Stimulated activated CD4-positive, alpha-beta T cell treated with anti-CD3 and anti-CD28 coated beads, Interleukin-1b, Interleukin-23, amount 100 ng/mL, for 1 hour (primary cell): ENCODE data around the gene PI4KA.
"Not testable (repeated sequence)": the region's sequence is repeated elsewhere in the genome, so short reads cannot be mapped to it uniquely, and the experiment has no call there.

Experiments used
- DNase-seq, 2 donors: peaks; one replicate each; pipeline ENCODE4 v3.0.0-alpha.2; 2020; ENCODE audit warnings: low read depth in 2 of 2

Gene PI4KA

DNA sequence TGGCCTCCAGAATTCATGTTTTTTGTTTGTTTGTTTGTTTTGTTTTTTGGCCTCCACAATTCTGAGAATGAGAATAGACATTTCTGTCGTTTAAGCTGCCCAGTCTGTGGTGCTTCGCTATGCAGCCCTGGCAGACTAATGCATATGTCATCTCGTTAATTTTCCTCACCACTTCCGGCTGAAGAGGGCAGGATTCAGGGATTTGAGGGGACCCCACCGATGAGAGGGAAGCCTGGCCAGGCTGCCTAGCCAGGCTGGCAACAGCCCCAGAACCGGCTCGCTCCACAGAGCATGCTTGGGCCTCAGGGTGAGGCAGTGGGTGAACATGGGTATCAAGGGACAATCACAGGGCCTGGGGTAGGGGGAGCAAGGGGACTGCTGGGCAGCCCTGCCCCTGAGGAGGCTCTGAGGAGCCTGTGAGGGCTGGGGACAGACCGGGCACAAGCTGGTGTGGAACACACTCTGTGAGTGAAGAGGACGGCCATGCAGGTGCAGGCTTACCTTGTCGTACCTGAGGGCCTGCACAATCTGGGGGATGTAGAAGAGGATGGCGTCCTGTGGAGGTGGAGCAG is 132.5 kb downstream of the PI4KA start:
- DNase-seq: no peak

DNA sequence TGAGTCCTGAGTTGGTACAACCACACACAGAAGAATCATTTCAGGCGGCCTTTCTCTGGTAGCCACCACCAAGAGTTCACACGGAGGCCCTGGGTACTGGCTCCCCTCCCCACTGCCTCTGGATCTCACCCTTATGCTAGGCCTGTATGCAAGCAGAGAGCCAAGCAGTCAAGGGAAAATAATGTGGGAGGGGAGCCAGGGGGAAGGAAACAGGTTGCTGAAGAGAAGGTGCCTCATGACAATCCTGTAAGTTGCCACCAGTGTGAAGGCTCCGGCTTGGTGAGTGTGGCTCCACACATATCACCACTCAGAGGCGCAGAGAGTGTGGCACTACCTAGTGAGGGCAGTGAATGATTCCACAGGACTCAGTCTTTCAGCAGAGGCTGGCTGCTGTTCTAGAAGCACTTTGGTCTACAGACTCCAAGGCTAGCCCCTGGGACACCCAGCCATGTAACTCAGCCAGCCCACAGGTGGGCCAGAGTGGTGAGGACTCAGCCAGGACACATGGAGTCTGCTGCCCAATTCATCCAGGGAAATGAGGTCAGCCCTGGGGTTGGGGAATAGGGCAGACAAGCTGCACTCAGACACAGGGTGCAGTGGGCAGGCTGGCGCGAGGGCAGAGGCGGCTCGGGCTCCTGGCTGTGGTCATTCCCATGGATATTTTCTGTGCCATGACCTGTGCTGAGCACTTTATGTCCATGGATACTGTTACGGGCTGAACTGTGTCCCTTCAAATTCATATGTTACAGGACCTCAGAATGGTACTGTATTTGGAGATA is 133.7 kb downstream of the PI4KA start:
- no peak for DNase-seq

DNA sequence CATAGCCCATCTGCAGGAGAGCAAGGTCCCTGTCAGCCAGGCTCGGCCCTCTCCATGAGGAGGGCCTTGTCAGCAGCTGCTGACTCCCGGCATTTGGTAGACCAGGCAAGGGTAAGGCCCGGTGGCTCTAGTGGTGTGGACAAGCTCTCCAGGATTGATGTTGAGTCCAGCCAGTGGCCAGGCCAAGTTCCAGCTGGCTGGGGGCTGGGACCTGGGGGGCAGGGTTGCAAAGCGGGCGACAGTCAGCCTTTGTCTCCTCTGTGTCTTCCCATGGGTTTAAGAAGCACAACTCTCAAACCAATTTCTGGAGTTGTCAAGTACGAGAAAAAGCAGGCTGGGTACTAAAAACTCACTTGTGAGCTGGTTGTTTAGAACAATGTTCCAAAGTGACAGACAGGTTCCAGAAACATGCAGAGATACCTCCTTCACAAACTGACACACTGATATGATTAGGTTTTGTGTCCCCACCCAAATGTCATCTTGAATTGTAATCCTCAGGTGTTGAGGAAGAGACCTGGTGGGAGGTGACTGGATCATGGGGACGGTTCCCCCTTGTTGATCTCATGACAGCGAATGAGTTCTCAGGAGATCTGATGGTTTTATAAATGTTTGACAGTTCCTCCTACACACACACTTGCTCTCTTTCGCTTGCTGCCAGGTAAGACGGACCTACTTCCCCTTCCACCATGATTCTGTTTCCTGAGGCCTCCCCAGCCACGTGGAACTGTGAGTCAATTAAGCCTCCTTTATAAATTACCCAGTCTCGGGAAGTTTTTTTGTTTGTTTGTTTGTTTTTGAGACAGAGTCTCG is 137.0 kb downstream of the PI4KA start:
- DNase-seq: no peak

DNA sequence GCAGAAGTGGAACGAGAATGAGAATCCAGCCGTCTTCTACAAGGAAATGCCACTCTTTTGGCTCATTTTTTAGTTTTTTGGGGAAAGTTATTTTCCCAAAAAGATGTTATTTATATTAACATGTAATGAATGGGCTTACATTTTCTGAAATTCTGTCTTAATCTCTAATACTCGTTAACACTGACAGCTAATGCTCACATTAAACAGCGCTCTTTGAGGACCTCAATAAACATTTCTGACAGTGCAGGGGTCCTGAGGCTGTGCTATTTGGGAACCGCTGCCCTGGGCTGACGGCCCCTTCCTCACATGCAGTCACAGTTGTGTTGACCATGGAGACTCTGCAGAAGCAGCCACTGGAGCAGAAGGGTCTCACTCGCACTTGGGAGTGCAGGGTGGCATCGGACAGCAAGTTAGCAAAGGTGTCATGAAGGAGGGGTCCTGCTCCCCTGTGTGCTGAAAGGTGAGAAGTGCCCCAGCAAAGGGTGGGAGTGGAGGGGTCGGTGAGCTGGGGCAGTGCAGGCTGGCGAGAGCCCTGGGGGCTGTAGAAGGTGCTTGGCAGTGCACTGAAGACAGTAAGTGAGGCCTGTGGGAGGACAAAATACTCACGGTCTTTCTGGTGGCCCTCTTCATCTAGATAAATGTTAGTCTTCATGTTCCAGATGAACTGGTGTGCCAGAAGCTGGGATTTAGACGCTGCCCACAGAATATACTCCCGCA is 137.8 kb downstream of the PI4KA start:
- no peak for DNase-seq

DNA sequence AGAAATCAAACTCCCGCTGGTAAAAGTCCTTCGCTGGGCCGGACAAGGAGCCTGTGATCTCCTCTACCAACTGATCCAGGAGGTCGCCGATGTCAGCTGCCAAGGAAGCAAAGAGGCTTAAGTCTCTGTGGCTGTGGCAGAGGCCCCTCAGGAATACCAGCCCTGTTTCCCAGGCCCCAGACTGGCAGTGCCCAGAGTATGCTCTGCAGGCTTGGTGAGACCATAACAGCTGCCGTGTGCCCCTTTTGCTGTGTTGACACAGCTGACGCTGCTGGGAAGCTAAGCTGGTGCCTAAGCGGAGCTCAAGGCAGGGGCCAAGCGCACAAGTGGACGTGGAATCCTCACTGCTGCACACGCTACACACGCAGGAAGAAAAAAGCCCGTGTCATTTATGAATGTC is 139.9 kb downstream of the PI4KA start:
- not testable (repeated sequence) for DNase-seq

DNA sequence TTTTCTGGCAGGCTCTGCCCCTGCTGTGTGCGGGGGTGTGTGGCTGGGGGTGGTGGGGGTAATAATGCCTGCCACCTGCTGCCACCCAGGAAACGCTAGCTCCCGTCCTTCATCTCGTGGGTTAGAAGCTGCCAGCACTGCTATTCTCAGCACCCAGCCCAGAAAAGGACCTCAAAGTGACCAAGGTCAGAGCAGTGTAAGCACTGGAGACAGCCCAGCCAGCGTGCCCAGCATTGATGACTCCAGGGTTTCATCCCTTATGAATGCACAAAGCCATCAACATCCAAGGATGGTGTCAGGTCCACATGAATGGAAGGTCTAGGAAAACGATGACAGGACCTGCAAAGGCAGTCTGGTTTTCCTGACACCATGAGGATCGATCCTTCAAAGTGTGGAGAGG is 140.6 kb downstream of the PI4KA start:
- not testable (repeated sequence) for DNase-seq

DNA sequence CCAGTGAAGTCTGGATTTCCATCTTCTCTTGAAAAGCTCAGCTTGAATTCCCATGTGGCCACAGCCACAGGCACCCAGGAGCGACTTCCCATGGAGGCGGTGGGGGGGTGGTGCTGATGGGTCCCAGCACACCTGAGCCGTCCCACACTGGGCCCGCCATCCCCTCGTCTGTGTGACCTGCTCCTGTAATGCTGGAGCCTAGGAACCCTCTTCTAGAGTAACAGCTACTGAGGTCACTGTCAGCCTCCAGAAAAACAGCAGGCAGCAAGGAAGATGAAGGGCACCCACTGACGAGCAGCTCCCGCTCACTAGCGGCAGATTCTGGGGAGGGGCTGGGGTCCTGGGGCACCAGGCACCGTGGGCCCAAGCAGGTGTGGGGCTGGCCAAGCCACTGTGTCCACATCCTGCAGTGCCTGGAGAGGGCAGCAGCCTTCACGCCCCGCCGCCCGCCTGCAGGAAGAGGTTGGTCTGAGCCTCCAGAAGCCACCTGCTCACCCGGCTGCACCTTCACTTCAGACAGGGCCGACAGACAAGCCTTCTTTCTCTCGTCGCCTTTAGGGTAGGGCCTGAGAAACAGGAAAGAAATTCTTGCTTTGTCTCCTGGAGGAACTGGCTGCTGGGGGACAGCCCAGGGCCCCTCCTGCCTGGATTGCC is 141.3 kb downstream of the PI4KA start:
- not testable (repeated sequence) for DNase-seq

DNA sequence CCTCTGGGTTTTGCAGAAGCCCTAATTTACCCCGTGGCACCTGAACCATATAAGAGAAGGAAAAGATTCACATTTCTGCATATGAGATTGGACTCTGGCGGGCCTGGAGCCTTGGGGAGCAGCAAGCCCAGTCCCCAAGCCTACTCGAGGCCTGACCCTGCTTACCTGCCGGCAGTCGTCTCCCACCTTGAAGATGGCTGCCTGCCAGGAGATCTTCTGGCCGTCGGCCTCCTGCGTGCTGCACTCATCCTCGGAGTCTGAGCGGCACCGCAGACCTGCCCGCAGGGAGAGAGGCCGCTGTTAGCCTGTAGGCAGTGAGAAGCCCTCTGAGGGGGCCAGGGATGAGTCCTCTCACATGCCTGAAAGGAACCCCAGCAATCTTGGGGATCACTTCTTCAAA is 145.5 kb downstream of the PI4KA start:
- DNase-seq: not testable (repeated sequence)

DNA sequence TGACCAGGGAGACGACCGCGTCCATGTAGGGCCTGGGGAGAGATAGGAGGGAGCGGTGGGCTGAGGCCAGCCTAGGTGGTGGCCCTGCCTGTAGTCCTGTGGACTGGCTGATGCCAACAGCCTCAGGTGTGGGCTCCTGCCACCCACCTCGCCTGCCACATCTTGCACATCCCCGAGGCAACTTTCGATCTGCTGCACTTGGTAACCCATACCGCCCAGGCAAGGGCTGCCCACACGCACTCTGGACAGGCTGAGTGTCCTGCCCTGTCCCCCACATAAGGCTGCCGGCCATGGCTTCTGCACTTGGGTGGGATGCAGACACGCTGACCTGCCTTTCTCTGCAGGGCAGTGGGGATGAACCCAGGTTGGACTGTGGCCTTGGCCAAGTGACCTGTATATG is 148.6 kb downstream of the PI4KA start:
- not testable (repeated sequence) for DNase-seq

DNA sequence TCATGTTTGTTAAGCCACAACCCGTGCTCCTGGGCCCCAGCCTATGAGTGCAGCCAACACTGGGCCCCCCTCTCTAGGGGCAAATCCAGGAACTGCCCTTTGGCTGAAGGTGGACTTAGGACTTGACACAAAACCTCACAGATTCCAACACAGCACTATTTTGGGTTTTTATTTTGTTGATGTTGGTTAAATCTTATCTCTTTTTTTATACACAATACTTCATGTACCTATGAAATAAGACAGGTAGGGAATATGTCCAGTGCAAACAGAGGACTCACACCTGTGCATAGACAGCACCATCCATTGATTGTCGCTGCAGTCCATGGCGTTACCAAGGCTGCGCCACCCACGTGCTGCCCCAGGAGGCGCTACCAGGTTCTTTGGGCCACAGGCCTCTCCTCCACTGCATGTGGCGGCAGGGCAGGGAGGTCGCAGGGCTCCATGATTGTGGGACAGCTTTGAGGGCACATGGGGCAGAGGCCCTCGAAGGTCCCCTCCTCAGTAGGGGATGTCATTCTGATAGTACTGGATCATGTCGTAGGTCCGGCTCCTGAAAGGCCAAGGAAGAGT is 151.0 kb downstream of the PI4KA start:
- DNase-seq: not testable (repeated sequence)

DNA sequence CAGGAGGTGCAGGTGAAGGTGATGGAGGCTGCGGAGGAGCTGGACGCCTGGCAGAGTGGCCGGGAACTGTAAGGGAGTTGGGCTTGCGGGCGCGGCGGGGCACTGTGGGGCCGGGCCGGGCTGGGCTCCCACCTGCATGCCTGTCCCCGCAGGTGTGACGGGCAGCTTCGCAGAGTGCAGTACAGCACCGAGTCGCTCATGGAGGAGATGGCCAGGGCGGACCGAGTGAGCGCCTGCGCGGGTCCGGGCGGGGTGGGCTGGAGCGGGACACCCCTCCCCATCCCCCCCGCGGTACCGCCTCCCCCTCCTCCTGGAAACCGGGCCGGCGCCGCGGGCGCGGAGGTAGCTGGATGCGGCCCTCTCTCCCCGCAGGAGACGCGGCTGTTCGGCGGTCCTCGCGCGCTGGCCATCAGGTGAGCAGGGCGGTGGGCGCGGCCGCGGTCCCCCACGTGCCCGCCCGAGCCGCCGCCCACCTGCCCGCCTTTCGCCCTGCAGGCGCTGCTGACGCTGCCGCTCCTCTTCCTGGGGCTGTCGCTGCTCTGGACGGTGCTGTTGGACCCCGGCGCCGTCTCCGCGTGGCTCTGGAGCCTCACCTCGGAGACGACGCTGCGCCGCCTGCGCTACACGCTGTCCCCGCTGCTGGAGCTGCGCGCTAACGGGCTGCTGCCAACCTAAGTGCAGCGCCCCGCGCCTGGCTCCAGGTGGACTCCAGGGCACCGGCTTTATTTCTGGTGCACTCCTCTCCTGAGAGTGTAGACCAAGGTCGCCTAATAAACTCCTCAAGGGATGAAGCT is 154.6 kb downstream of the PI4KA start:
- DNase-seq: not testable (repeated sequence)

DNA sequence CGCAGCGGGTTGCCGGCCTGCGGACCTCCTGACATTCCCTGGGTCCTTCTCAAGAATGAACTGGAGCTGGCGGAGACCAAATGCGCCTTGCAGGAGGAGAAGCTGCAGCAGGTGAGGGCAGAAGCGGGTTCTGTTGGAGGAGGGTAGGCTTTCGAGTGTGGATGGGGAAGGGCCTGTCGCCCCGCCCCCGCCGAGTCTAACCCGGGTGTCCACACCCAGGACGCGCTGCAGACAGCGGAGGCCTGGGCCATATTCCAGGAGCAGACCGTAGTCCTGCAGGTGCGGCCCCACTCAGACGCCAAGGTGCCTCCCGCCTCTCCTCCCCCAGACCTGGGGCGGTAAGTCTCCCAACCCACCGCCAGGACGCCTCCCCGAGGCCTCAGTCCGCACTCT is 155.2 kb downstream of the PI4KA start:
- peak in 1 of 2 donors; percentile 41 for DNase-seq

DNA sequence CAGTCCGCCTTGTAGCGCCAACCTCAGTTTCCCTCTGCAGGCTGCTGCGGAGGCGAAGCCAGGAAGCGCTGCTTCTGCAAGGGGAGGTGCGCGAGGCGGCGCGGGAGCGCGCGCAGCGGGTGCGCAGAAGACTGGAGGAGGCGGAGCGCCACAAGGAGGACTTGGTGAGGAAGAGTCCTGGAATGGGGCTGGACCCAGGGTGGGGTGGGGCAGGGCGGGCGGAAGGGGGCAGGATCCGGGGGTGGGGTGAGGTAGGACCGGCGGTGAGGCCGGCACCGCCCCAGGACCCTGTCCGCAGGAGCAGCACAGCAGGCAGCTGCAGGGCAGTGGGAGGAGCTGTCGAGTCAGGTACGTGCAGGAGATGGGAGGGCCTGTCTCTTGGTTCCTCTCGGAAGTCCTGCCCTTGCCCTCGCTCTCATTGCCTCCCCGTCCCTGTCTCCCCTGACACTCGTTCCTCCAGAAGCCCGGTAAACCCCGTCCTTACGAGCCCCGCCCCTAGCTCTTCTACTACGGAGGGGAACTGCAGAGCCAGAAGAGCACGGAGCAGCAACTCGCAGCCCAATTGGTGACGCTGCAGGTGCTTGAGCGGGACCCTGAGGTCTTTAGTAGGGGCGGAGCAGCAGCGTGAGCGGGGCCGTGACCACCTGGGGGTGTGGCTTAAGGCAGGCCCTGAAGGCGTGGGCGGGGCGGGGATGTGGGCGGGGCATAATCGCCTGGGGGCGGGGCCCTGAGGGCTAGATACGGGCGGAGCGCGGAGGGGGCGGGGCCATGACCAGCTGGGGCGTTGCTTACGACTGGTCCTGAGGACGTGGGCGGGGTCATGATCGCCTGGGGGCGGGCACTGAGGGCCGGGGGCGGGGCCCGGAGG is 155.8 kb downstream of the PI4KA start:
- peak; percentile 96 to 99 for DNase-seq

DNA sequence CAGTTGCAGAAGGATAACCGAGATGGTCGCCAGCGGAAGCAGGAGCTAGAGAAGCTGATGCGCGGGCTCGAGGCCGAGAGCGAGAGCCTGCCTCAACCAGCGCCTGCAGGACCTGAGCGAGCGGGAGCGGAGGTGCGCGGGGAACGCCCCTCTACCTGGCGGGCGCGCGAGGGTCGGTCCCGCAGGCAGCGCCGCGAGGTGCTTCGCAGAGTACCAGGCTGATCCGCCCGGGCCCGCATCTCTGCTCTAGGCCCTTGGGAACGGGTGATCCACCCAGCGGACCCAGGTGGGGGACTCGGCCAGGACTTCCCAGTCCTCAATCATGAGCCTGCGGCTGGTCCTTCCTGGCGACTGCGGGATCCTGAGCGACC is 156.5 kb downstream of the PI4KA start:
- DNase-seq: not testable (repeated sequence)

DNA sequence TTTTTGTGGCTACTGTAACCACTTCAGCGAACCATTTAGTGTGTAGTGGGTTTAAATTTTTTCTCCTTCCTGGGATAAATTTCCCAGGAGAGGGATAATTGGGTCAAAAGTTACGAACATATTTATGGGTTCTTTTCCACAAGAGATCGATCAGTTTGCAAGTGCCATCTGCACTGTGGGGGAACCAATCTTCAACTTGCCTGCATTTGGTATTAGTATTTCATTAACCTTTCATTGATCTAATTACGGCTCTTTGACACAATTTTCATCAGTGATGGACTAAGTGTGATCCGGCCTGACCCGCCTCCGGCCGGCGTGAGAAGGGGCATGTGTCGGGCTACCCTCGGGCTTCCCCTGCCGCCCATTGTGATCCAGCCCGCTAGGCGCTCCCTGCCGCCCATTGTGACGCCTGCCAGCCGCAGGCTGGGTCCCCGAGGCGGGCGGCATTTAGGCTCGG is 156.9 kb downstream of the PI4KA start:
- DNase-seq: not testable (repeated sequence)

DNA sequence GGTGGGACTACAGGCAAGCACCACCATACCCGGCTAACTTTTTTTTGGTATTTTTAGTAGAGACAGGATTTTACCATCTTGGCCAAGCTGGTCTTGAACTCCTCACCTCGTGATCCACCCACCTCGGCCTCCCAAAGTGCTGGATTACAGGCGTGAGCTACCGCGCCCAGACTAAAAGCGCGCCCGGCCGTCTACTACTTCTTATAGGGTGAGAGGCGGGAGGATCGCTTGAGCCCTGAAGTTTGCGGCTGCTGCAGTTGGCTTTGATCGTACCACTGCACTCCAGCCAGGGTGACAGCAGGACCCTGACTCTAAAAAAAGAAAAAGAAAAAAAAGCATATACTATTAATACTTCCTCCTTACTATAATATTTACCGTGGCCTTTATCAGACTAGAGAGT is 158.3 kb downstream of the PI4KA start:
- DNase-seq: not testable (repeated sequence)

DNA sequence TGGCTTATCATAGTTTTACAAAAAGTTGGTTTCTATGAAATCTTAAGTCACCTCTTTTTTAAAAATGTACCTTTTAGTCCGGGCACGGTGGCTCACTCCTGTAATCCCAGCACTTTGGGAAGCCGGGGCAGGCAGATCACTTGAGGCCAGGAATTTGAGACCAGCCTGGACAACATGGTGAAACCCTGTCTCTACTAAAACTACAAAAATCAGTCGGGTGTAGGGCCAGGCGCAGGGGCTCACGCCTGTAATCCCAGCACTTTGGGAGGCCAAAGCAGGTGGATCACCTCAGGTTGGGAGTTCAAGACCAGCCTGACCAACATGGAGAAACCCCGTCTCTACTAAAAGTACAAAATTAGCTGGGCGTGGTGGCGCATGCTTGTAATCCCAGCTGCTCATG is 158.8 kb downstream of the PI4KA start:
- not testable (repeated sequence) for DNase-seq

DNA sequence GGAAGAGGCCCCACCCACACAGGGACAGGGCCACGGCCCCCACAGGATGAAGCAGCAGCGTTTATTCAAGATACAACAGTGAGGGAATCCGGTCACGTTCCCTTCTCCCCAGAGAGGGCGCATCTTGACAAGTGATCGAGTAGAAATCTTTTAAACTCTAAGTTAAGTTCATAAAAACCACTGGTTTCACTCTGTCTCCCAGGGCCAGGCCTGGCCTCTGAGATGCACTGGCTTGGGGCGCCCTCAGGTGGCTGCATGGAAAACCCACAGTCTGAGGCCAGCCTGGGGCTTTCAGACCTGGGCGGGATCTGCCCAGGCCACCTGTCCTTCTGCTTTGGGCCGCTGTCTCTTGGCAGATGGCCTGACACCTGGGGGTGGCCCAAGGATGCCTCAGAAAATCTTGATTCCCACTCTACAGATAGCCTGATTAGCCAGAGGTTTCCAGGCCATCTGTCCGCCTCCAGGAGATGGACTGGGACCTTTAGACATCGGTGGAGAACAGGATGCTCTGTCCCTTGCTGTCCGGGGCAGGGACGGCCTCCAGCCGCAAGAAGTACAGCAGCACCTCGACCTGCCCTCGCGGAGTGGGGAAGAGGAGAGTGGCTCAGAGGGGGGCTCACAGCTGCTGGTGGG is 161.0 kb downstream of the PI4KA start:
- DNase-seq: peak; percentile 57 to 58

DNA sequence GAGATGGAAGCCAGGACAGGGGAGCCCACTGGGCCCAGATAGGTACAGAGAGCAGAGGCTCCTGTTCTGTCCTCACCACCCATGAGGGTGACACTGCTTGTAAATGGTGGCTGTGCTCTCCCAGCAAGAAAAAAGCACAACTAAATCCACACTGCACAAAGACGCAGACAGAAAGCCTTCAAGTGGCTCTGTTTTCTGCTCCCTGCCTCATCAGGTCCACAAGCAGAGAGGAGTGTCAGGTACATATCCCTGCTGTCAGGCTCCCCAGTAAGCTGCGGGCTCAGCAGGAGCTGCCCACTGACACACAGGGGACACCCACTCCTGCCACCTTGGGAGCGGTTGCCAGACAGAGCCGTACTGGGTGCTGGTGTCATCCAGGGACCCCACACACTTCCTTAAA is 162.6 kb downstream of the PI4KA start:
- DNase-seq: not testable (repeated sequence)
